Fibroblast of lung (primary cell): ENCODE measurements around the gene EXTL2. TPM values are rescaled to one million over a fixed set of nuclear protein-coding genes. Genes with fewer than 3 reads are reported as not detected.

Source experiments
- DNase-seq, 2 donors: peaks; one replicate each; pipeline versions ENCODE4 v3.0.0 to v3.0.0-alpha.2; 2010; ENCODE audit warnings: low read depth in 2 of 2
- H2AFZ ChIP-seq: 2 replicates; pipeline ENCODE4 v1.5.1; 2012; ENCODE audit warnings: low read length, control low read depth, inconsistent platforms
- H3K27ac ChIP-seq: 2 replicates; pipeline ENCODE4 v1.5.1; 2011; ENCODE audit warnings: low read length, control low read depth; ENCODE audit not compliant: insufficient read depth
- H3K27me3 ChIP-seq: 2 replicates; pipeline ENCODE4 v1.5.1; 2011; ENCODE audit warnings: mild to moderate bottlenecking, low read length; ENCODE audit not compliant: control insufficient read depth, insufficient read depth
- H3K36me3 ChIP-seq: 2 replicates; pipeline ENCODE4 v1.5.1; 2011; ENCODE audit warnings: low read length; ENCODE audit not compliant: control insufficient read depth, insufficient read depth
- H3K4me1 ChIP-seq: 2 replicates; pipeline ENCODE4 v1.5.1; 2011; ENCODE audit warnings: low read length; ENCODE audit not compliant: control insufficient read depth, insufficient read depth; ENCODE audit errors: extremely low read depth
- H3K4me2 ChIP-seq: 2 replicates; pipeline ENCODE4 v1.5.1; 2011; ENCODE audit warnings: low read length, control low read depth; ENCODE audit not compliant: insufficient read depth; ENCODE audit errors: extremely low read depth
- H3K4me3 ChIP-seq, 4 experiments: fragments of 200-600 bp in 1 of 4; sonication (generic) in 1 of 4; replicated peaks in 1 of 4; 2 replicates each; pipeline ENCODE4 v1.5.1; 2011 to 2016; ENCODE audit warnings: low read length in 4 of 4, low read depth in 3 of 4, mild to moderate bottlenecking in 3 of 4, control low read depth in 2 of 4, inconsistent platforms in 1 of 4, mixed read lengths in 1 of 4; ENCODE audit not compliant: insufficient read depth in 1 of 4; ENCODE audit errors: control extremely low read depth in 1 of 4
- H3K79me2 ChIP-seq: 2 replicates; pipeline ENCODE4 v1.5.1; 2012; ENCODE audit warnings: mild to moderate bottlenecking, low read length, inconsistent platforms; ENCODE audit not compliant: control insufficient read depth, insufficient read depth
- H3K9ac ChIP-seq: 2 replicates; pipeline ENCODE4 v1.5.1; 2011; ENCODE audit warnings: mild to moderate bottlenecking, low read length, control low read depth; ENCODE audit not compliant: insufficient read depth
- H3K9me3 ChIP-seq: 2 replicates; pipeline ENCODE4 v1.5.1; 2012; ENCODE audit warnings: low read depth, low read length; ENCODE audit not compliant: control insufficient read depth, insufficient read depth
- H4K20me1 ChIP-seq: 2 replicates; pipeline ENCODE4 v1.5.1; 2011; ENCODE audit warnings: low read length; ENCODE audit not compliant: control insufficient read depth, insufficient read depth; ENCODE audit errors: extremely low read depth
- EZH2 ChIP-seq: IDR thresholded peaks from 2 replicates; pipeline ENCODE4 v1.5.1; 2012; ENCODE audit warnings: low read length, control low read depth, mild to moderate bottlenecking; ENCODE audit errors: missing control alignments
- polyA plus RNA-seq, 2 donors: library from polyadenylated mRNA; depleted of rRNA in 1 of 2; stranded (reverse) in 1 of 2; unstranded in 1 of 2; fragments of >200 nt; gene quantifications; 2 replicates each; pipeline ENCODE4 v1.2.1, GENCODE V29; 2011 to 2012; ENCODE audit warnings: missing spikeins in 1 of 2
- total RNA-seq: library from RNA; depleted of rRNA; stranded (reverse); fragments of >200 nt; gene quantifications from 2 replicates; pipeline ENCODE4 v1.2.1, GENCODE V29; 2014
- TF ChIP-seq, protein P1 (sequence below), 2 donors: IDR thresholded peaks in 1 of 2; conservative IDR thresholded peaks in 1 of 2; 1 replicate in 1 of 2; 2 replicates in 1 of 2; pipeline ENCODE4 v1.5.1; 2011 to 2012; ENCODE audit warnings: low read length in 2 of 2, control low read depth in 1 of 2, inconsistent platforms in 1 of 2, low read depth in 1 of 2, mild to moderate bottlenecking in 1 of 2

The EXTL2 gene
- total and polyA plus RNA-seq, 2 donors (not counting 1 experiment from before 2014, with no cell fraction given), result 22.1 to 43.7 TPM

DNA sequence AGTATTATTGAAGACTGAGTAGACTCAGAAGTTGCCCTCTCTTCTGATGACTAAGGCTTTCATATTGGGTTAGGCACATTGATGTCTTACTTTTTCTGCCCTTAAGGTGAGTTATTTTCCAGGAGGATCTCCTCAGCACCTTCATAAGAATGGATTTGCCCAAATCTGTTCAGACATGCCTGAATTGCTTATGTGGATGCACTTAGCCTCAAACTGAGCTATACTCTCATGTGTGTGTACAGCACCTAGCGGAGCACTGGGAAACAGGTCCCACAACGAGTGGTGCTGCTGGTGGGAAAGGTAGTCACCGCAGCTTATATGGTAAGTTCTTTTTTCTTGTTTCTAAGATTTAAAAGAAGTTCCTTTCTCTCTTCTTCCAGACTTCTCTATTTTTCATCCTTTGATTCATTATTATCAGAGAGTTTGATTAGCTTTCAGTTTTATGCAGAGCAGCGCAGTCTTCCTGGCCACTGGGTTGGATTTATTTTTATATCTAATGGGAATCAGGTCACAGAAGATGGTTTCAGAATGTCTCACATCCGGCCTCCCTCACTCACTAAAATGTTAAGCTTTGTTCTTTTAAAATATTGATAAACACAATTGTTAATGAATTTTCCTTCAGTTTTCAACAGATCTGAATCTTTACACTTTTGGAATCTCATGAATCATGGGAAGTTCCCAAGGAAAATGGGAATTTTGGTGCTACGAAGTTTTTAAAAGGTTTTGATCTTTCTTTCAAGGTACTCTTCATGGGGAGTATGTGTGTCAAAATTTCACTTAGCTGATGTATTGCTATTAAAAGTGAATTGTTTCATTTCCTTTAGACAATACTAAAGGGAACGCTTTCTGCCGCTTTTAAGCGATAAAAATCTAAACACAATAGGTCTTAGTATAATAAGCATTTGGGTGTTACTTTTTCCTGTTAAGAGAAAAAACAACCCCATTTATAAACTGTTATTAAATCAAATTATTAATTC lies 58.5 kb downstream of the EXTL2 start:
- Histone ChIP-seq H3K4me1 (no peaks in the 10 kb centered on the region), H3K9ac (no peak overlapping the region), H4K20me1 (no peaks in the 10 kb centered on the region), H3K27me3 (no peaks in the 10 kb centered on the region), H3K27ac (no peak overlapping the region), H2AFZ (no peak overlapping the region), H3K79me2 (no peaks in the 10 kb centered on the region), H3K36me3 (no peaks in the 10 kb centered on the region), H3K4me2 (no peak overlapping the region), H3K4me3 (no peak overlapping the region), H3K9me3 (no peaks in the 10 kb centered on the region)
- DNase-seq, result no peak
- TF ChIP-seq EZH2, result no peak
- TF ChIP-seq, protein P1, sequence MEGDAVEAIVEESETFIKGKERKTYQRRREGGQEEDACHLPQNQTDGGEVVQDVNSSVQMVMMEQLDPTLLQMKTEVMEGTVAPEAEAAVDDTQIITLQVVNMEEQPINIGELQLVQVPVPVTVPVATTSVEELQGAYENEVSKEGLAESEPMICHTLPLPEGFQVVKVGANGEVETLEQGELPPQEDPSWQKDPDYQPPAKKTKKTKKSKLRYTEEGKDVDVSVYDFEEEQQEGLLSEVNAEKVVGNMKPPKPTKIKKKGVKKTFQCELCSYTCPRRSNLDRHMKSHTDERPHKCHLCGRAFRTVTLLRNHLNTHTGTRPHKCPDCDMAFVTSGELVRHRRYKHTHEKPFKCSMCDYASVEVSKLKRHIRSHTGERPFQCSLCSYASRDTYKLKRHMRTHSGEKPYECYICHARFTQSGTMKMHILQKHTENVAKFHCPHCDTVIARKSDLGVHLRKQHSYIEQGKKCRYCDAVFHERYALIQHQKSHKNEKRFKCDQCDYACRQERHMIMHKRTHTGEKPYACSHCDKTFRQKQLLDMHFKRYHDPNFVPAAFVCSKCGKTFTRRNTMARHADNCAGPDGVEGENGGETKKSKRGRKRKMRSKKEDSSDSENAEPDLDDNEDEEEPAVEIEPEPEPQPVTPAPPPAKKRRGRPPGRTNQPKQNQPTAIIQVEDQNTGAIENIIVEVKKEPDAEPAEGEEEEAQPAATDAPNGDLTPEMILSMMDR (conservative IDR thresholded peaks at IDR 0.05 in 1 of 2, IDR thresholded peaks at IDR 0.05 in 1 of 2; ENCODE audit: low read depth in 1 of 2, low read length in 2 of 2), result no peak

- Histone ChIP-seq H3K27ac (no peak overlapping the region), H4K20me1 (no peaks in the 10 kb centered on the region), H3K4me1 (no peaks in the 10 kb centered on the region), H3K79me2 (no peaks in the 10 kb centered on the region), H3K27me3 (no peaks in the 10 kb centered on the region), H3K9me3 (no peaks in the 10 kb centered on the region), H3K9ac (no peak overlapping the region), H3K4me3 (no peak overlapping the region), H3K36me3 (no peaks in the 10 kb centered on the region), H3K4me2 (no peak overlapping the region), H2AFZ (no peak overlapping the region)
- TF ChIP-seq, protein P1 (conservative IDR thresholded peaks at IDR 0.05 in 1 of 2, IDR thresholded peaks at IDR 0.05 in 1 of 2; ENCODE audit: low read depth in 1 of 2, low read length in 2 of 2), result peak; percentile 18 to 48
- no peak for TF ChIP-seq EZH2
- DNase-seq, result peak; percentile 17 to 21
These were observed 59.6 kb downstream of the EXTL2 start for GRCh38 chr1:100834777-100835660.
